K562 (cell line): Measurements from ENCODE around the gene NRXN2. TPM values are rescaled to one million over a fixed set of nuclear protein-coding genes. Genes with fewer than 3 reads are reported as not detected.

Source experiments
- BCL6 ChIP-seq: fragments of 250-450 bp; sonication (Bioruptor Pico); IDR thresholded peaks from 2 replicates; pipeline ENCODE4 v1.4.0; 2020
- CHD2 ChIP-seq: IDR thresholded peaks from 2 replicates; pipeline ENCODE4 v1.6.1; 2011; ENCODE audit warnings: low read depth, low read length
- DPF2 ChIP-seq: fragments of 450-650 bp; IDR thresholded peaks from 2 replicates; pipeline ENCODE4 v1.6.1; 2016
- HDAC6 ChIP-seq: IDR thresholded peaks from 2 replicates; pipeline ENCODE4 v1.6.1; 2012; ENCODE audit warnings: low read depth, mild to moderate bottlenecking, control low read depth, inconsistent platforms, low read length, moderate library complexity
- KLF6 ChIP-seq: fragments of 250-450 bp; sonication (Bioruptor Pico); IDR thresholded peaks from 2 replicates; pipeline ENCODE4 v1.4.0; 2020; ENCODE audit warnings: mild to moderate bottlenecking, moderate library complexity, borderline replicate concordance
- NFIX ChIP-seq: fragments of 250-450 bp; sonication (Bioruptor Pico); IDR thresholded peaks from 2 replicates; pipeline ENCODE4 v1.4.0; 2020; ENCODE audit warnings: low read depth, mild to moderate bottlenecking, moderate library complexity
- NRF1 ChIP-seq, 2 experiments: fragments of 450-650 bp; IDR thresholded peaks in 1 of 2; conservative IDR thresholded peaks in 1 of 2; 2 replicates each; pipeline ENCODE4 v1.6.1; 2014; ENCODE audit warnings: mild to moderate bottlenecking in 2 of 2
- PML ChIP-seq: IDR thresholded peaks from 2 replicates; pipeline ENCODE4 v1.6.1; 2012; ENCODE audit warnings: low read length, inconsistent platforms
- SNRNP70 ChIP-seq: fragments of 200-400 bp; formaldehyde crosslinking; optimal IDR thresholded peaks from 2 replicates; pipeline ENCODE3; 2017; ENCODE audit warnings: low read depth, low read length
- TCFL5 ChIP-seq: fragments of 250-450 bp; sonication (Bioruptor Pico); conservative IDR thresholded peaks from 2 replicates; pipeline ENCODE4 v1.6.1; 2021; ENCODE audit warnings: mild to moderate bottlenecking, moderate library complexity, matching md5 sums
- TEAD4 ChIP-seq, 2 experiments: sonication (generic) in 1 of 2; formaldehyde crosslinking in 1 of 2; IDR thresholded peaks; 2 replicates each; pipeline versions ENCODE4 v1.6.1 to v1.8.0; 2012 to 2022; ENCODE audit warnings: borderline replicate concordance in 1 of 2, inconsistent platforms in 1 of 2, low read length in 1 of 2, mild to moderate bottlenecking in 1 of 2, missing genetic modification reagents in 1 of 2
- WHSC1 ChIP-seq: IDR thresholded peaks from one replicate; pipeline ENCODE4 v1.6.1; 2012; ENCODE audit warnings: low read length, control low read depth, inconsistent platforms
- ZBTB26 ChIP-seq: fragments of 450-650 bp; formaldehyde crosslinking; IDR thresholded peaks from 2 replicates; pipeline ENCODE4 v1.4.0; 2022; ENCODE audit warnings: missing genetic modification characterization
- ZFP30 ChIP-seq: fragments of 250-450 bp; sonication (Bioruptor Pico); IDR thresholded peaks from 2 replicates; pipeline ENCODE4 v1.8.0; 2022; ENCODE audit warnings: moderate library complexity, mild to moderate bottlenecking, inconsistent platforms, borderline replicate concordance
- ZNF175 ChIP-seq: fragments of 200-800 bp; sonication (Bioruptor generic); IDR thresholded peaks from 2 replicates; pipeline ENCODE4 v1.6.1; 2016; ENCODE audit warnings: low read depth, mild to moderate bottlenecking, missing genetic modification characterization, missing compliant biosample characterization
- ZNF24 ChIP-seq: fragments of 450-650 bp; IDR thresholded peaks from 2 replicates; pipeline ENCODE4 v1.6.1; 2016
- ZNF561 ChIP-seq: fragments of 450-650 bp; formaldehyde crosslinking; conservative IDR thresholded peaks from 2 replicates; pipeline ENCODE4 v1.4.0; 2020; ENCODE audit warnings: mild to moderate bottlenecking, moderate library complexity
- ZNF764 ChIP-seq: fragments of 250-450 bp; sonication (Bioruptor Pico); IDR thresholded peaks from 2 replicates; pipeline ENCODE4 v1.4.0; 2020; ENCODE audit warnings: low read depth, mild to moderate bottlenecking, moderate library complexity
- ZNF77 ChIP-seq: fragments of 250-450 bp; sonication (Bioruptor Pico); IDR thresholded peaks from 2 replicates; pipeline ENCODE4 v1.5.0; 2020
- polyA plus RNA-seq, 8 experiments: library from polyadenylated mRNA; depleted of rRNA in 4 of 8; stranded (reverse) in 5 of 8; unstranded in 3 of 8; fragments of >200 nt; fragmentation: Nextera tagmentation in 2 of 8; fragmentation: Illumina TruSeq in 1 of 8; extraction: Ambion mirVana in 2 of 8; extraction: Trizol in 1 of 8; gene quantifications; 2 replicates each; pipeline versions ENCODE4 v1.2.1 to v1.2.3, GENCODE V29; 2011 to 2014; ENCODE audit warnings: inconsistent platforms in 1 of 8, missing spikeins in 1 of 8
- total RNA-seq, 7 experiments: library from RNA; depleted of rRNA in 6 of 7; stranded (reverse); fragments of >200 nt in 6 of 7; fragmentation: Illumina TruSeq in 2 of 7; extraction: Trizol in 2 of 7; gene quantifications; 2 replicates each; pipeline versions ENCODE4 v1.2.1 to v1.2.3, GENCODE V29; 2011 to 2021; ENCODE audit warnings: low replicate concordance in 1 of 7
- TF ChIP-seq, protein P1 (sequence below), 2 experiments: fragments of 450-650 bp; formaldehyde crosslinking in 1 of 2; IDR thresholded peaks; 2 replicates each; pipeline versions ENCODE4 v1.4.0 to v1.6.1; 2014 to 2020; ENCODE audit warnings: mild to moderate bottlenecking in 2 of 2, borderline replicate concordance in 1 of 2, low read depth in 1 of 2

Gene NRXN2
- total and polyA plus RNA-seq, 9 of the 15 experiments (the other 6 are each of a cell fraction or from before 2014, with no cell fraction given), result 0.07 to 0.47 (median 0.15) TPM; not detected in 4

DNA sequence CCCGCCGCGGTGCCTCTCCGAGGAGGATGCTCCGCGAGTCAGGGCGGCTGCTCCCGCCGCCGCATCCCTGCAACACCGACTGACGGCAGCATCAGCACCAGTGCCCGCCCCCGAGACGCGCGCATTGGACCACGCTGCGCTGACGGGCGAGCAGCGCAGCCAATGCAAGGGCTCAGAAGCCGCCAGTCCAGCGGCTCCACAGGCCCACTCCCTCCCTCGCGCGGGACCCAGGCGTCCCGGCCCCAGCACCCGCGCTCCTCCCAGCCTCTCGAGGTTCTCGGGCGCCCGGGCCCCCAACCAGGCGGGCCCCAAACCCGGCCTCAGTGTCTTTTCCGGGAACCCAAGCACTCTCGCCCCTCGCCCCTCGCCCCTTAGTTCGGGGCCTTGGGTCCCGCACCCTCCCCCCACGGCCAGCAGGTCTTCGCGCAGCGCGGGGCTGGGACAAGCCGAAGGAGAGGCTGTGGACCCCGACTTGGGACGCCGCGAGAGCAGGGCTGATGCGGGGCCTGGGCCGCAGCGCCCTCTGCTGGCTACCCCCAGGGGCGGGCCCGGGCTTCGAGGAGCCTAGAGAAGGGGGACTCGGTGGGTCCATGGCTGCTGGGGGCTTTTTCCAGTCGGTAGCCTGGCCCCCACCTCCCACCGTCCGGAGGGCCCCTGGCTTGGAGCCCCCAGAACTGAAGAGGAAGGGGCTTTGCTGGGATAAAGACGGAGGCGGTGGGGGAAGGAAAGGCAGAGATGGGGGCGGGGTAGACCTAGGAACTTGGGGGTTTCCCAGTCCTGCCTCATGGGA, at the start of gene NRXN2 (continued):
- TF ChIP-seq ZNF561 (CRISPR knock-in tag), result no peak
- TF ChIP-seq ZNF175 (CRISPR knock-in tag), result no peak
- TF ChIP-seq HDAC6, result no peak
- TF ChIP-seq NFIX (CRISPR knock-in tag), result no peak
- no peak for TF ChIP-seq ZBTB26 (CRISPR knock-in tag)
- TF ChIP-seq NRF1 (conservative IDR thresholded peaks at IDR 0.05 in 1 of 2, IDR thresholded peaks at IDR 0.05 in 1 of 2), result peak; percentile 71 to 76
- no peak for TF ChIP-seq ZNF24
- TF ChIP-seq SNRNP70, result no peak
- TF ChIP-seq TCFL5, result no peak
- TF ChIP-seq TEAD4 (IDR thresholded peaks at IDR 0.05; ENCODE audit: low read length), result no peak
- no peak for TF ChIP-seq TEAD4 (CRISPR knock-in tag; IDR thresholded peaks at IDR 0.05; ENCODE audit: borderline replicate concordance)
- TF ChIP-seq PML, result no peak
- no peak for TF ChIP-seq KLF6 (CRISPR knock-in tag)
- no peak for TF ChIP-seq BCL6 (CRISPR knock-in tag)
- TF ChIP-seq, protein P1, sequence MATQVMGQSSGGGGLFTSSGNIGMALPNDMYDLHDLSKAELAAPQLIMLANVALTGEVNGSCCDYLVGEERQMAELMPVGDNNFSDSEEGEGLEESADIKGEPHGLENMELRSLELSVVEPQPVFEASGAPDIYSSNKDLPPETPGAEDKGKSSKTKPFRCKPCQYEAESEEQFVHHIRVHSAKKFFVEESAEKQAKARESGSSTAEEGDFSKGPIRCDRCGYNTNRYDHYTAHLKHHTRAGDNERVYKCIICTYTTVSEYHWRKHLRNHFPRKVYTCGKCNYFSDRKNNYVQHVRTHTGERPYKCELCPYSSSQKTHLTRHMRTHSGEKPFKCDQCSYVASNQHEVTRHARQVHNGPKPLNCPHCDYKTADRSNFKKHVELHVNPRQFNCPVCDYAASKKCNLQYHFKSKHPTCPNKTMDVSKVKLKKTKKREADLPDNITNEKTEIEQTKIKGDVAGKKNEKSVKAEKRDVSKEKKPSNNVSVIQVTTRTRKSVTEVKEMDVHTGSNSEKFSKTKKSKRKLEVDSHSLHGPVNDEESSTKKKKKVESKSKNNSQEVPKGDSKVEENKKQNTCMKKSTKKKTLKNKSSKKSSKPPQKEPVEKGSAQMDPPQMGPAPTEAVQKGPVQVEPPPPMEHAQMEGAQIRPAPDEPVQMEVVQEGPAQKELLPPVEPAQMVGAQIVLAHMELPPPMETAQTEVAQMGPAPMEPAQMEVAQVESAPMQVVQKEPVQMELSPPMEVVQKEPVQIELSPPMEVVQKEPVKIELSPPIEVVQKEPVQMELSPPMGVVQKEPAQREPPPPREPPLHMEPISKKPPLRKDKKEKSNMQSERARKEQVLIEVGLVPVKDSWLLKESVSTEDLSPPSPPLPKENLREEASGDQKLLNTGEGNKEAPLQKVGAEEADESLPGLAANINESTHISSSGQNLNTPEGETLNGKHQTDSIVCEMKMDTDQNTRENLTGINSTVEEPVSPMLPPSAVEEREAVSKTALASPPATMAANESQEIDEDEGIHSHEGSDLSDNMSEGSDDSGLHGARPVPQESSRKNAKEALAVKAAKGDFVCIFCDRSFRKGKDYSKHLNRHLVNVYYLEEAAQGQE (IDR thresholded peaks at IDR 0.05; ENCODE audit: borderline replicate concordance), result peak; percentile 74
- TF ChIP-seq, protein P1 (CRISPR knock-in tag; IDR thresholded peaks at IDR 0.05; ENCODE audit: low read depth), result no peak
- TF ChIP-seq CHD2, result peak; percentile 63
- no peak for TF ChIP-seq DPF2
- TF ChIP-seq ZNF764 (CRISPR knock-in tag), result no peak
- no peak for TF ChIP-seq ZFP30
- TF ChIP-seq WHSC1, result no peak
- TF ChIP-seq ZNF77 (CRISPR knock-in tag), result no peak
